WERI-Rb-1 (cell line): ENCODE data around the gene PCSK5.
"Not testable (repeated sequence)": the region's sequence is repeated elsewhere in the genome, so short reads cannot be mapped to it uniquely, and the experiment has no call there.

Experiments
- DNase-seq: peaks from one replicate; pipeline ENCODE4 v3.0.0-alpha.2; 2020
- H3K27ac ChIP-seq: fragments of 250-450 bp; sonication (Bioruptor Pico); 2 replicates; pipeline ENCODE4 v1.5.1; 2020; ENCODE audit warnings: mild to moderate bottlenecking, moderate library complexity
- H3K27me3 ChIP-seq: fragments of 250-450 bp; sonication (Bioruptor Pico); 2 replicates; pipeline ENCODE4 v1.5.1; 2021; ENCODE audit warnings: mild to moderate bottlenecking, low read depth, moderate library complexity; ENCODE audit not compliant: insufficient read depth, severe bottlenecking
- H3K36me3 ChIP-seq: fragments of 250-450 bp; sonication (Bioruptor Pico); 2 replicates; pipeline ENCODE4 v1.5.1; 2020; ENCODE audit warnings: mild to moderate bottlenecking, moderate library complexity
- H3K4me3 ChIP-seq: 2 replicates; pipeline ENCODE4 v1.5.1; 2011; ENCODE audit warnings: low read depth, mild to moderate bottlenecking, control low read depth, low read length
- H3K9me3 ChIP-seq: fragments of 250-450 bp; sonication (Bioruptor Pico); 2 replicates; pipeline ENCODE4 v1.5.1; 2021; ENCODE audit warnings: mild to moderate bottlenecking, moderate library complexity; ENCODE audit not compliant: severe bottlenecking
- TF ChIP-seq, protein P1 (sequence below): IDR thresholded peaks from 2 replicates; pipeline ENCODE4 v1.5.1; 2011; ENCODE audit warnings: low read depth, mild to moderate bottlenecking, control low read depth, inconsistent platforms, low read length

PCSK5 gene

GRCh38 chr9:75894566-75894965 is 4.1 kb downstream of the PCSK5 start:
- DNase-seq = no peak
- Histone ChIP-seq H3K27me3 (peaks cover 18% of the 10 kb centered on the region), H3K36me3 (peaks cover 3% of the 10 kb centered on the region; the same call in 1 of the 2 replicates), H3K9me3 (no peaks in the 10 kb centered on the region), H3K4me3 (no peak overlapping the region), H3K27ac (no peak overlapping the region)
- TF ChIP-seq, protein P1, sequence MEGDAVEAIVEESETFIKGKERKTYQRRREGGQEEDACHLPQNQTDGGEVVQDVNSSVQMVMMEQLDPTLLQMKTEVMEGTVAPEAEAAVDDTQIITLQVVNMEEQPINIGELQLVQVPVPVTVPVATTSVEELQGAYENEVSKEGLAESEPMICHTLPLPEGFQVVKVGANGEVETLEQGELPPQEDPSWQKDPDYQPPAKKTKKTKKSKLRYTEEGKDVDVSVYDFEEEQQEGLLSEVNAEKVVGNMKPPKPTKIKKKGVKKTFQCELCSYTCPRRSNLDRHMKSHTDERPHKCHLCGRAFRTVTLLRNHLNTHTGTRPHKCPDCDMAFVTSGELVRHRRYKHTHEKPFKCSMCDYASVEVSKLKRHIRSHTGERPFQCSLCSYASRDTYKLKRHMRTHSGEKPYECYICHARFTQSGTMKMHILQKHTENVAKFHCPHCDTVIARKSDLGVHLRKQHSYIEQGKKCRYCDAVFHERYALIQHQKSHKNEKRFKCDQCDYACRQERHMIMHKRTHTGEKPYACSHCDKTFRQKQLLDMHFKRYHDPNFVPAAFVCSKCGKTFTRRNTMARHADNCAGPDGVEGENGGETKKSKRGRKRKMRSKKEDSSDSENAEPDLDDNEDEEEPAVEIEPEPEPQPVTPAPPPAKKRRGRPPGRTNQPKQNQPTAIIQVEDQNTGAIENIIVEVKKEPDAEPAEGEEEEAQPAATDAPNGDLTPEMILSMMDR = no peak

GRCh38 chr9:75895112-75895511 is 4.6 kb downstream of the PCSK5 start:
- Histone ChIP-seq H3K27ac (no peak overlapping the region), H3K4me3 (no peak overlapping the region), H3K36me3 (peaks cover 2% of the 10 kb centered on the region; the same call in 1 of the 2 replicates), H3K9me3 (no peaks in the 10 kb centered on the region), H3K27me3 (peaks cover 18% of the 10 kb centered on the region)
- DNase-seq = no peak
- TF ChIP-seq, protein P1 = no peak

DNA sequence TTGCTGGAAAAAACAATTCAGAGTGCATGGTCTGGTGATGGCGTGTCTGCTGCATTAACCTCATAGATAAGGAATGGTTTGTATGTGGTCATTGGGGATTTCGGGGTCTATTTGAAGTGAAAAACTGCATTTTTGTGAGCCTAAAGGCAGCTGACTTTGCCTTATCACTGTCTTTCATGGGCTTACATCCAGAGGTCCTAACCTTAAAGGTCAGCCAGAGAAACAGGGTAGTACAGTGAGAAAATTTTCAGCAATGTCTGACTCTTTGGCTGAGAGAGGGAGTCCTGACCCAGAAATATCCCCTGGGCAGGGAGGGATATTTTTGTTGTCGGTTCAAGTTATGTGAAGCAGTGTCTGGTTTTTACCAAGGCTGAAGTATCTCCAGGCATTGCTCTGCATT is 5.7 kb downstream of the PCSK5 start:
- no peak overlapping the region for H3K4me3 ChIP-seq
- TF ChIP-seq, protein P1 = no peak
- H3K36me3 ChIP-seq = no peaks in the 10 kb centered on the region
- peaks cover 17% of the 10 kb centered on the region for H3K27me3 ChIP-seq
- H3K9me3 ChIP-seq = no peaks in the 10 kb centered on the region
- no peak overlapping the region for H3K27ac ChIP-seq
- DNase-seq = no peak

- not testable (repeated sequence) for H3K36me3 ChIP-seq, H3K9me3 ChIP-seq, DNase-seq, H3K27ac ChIP-seq, H3K27me3 ChIP-seq, H3K4me3 ChIP-seq
Measured at GRCh38 chr9:75900893-75901524, 10.5 kb downstream of the PCSK5 start.

GRCh38 chr9:75903785-75904360 is 13.4 kb downstream of the PCSK5 start:
- TF ChIP-seq, protein P1 = no peak
- Histone ChIP-seq H3K4me3 (no peak overlapping the region), H3K27me3 (no peaks in the 10 kb centered on the region), H3K36me3 (no peaks in the 10 kb centered on the region), H3K9me3 (no peaks in the 10 kb centered on the region), H3K27ac (no peak overlapping the region)
- DNase-seq = no peak

DNA sequence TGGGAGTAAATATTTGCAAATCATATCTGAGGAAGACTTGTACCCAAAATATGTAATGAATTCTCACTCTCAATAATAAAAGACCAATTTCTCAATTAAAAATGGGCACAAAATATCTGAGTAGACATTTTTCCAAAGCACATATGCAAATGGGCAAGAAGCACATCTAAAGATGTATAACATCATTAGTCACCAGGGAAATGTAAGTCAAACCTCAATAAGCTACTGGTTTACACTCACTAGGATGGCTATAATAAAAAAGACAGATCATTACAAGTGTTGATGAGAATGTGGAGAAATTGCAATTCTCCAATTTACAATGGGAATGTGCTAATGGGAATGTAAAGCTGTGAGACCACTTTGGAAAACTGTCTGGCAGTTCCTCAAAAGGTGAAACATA is 13.9 kb downstream of the PCSK5 start:
- DNase-seq = no peak
- Histone ChIP-seq H3K4me3 (no peak overlapping the region), H3K9me3 (no peaks in the 10 kb centered on the region), H3K27me3 (no peaks in the 10 kb centered on the region), H3K36me3 (no peaks in the 10 kb centered on the region), H3K27ac (no peak overlapping the region)
- TF ChIP-seq, protein P1 = no peak
